Ovary (tissue), 9 donors: ENCODE results near the gene TMEM271. TPM values are rescaled to one million over a fixed set of nuclear protein-coding genes. Genes with fewer than 3 reads are reported as not detected.

Experiments
- DNase-seq, 5 donors: peaks; one replicate each; pipeline ENCODE4 v3.0.0-alpha.2; 2019 to 2020
- H3K27ac ChIP-seq, 2 donors: fragments of 200-600 bp; one replicate each; pipeline versions ENCODE4 v1.5.1 to v1.8.0; 2019 to 2022
- H3K27me3 ChIP-seq: fragments of 200-600 bp; one replicate; pipeline ENCODE4 v1.8.0; 2022
- H3K36me3 ChIP-seq: fragments of 200-600 bp; sonication (generic); one replicate; pipeline ENCODE4 v1.5.1; 2019
- H3K4me1 ChIP-seq: one replicate; pipeline ENCODE4 v1.8.1; 2013; ENCODE audit warnings: mild to moderate bottlenecking, moderate library complexity; ENCODE audit not compliant: insufficient read depth
- H3K4me3 ChIP-seq: fragments of 200-600 bp; sonication (generic); one replicate; pipeline ENCODE4 v1.5.1; 2017
- H3K9me3 ChIP-seq, 2 donors: fragments of 200-600 bp in 1 of 2; sonication (generic) in 1 of 2; one replicate each; pipeline versions ENCODE4 v1.5.1 to v1.8.1; 2013 to 2019; ENCODE audit warnings: mild to moderate bottlenecking in 1 of 2, moderate library complexity in 1 of 2
- CTCF ChIP-seq, 3 donors: fragments of 450-650 bp in 2 of 3; fragments of 200-600 bp in 1 of 3; IDR thresholded peaks; one replicate each; pipeline versions ENCODE4 v1.5.1 to v1.8.0; 2016 to 2022; ENCODE audit warnings: antibody characterized with exemption in 3 of 3, mild to moderate bottlenecking in 1 of 3
- EP300 ChIP-seq: sonication (generic); formaldehyde crosslinking; IDR thresholded peaks from one replicate; pipeline ENCODE4 v1.6.1; 2017; ENCODE audit warnings: antibody characterized with exemption
- POLR2A ChIP-seq: fragments of 450-650 bp; IDR thresholded peaks from one replicate; pipeline ENCODE4 v1.6.1; 2017; ENCODE audit warnings: antibody characterized with exemption, mild to moderate bottlenecking, moderate library complexity
- WGBS, 3 donors: extraction: QIAGEN DNeasy Blood & Tissue Kit in 1 of 3; methylation state at CpG; one replicate each; pipeline versions ENCODE4 v1.1.5 to v1.1.7; 2013 to 2017; 5-methylcytosine and 5-hydroxymethylcytosine counted together
- intact Hi-C, 4 donors: fragments of 100-400 bp; cut with DNase I; formaldehyde crosslinking; loops; one replicate each; pipeline versions ENCODE4 v1.11.0 to v1.15.1; 2022 to 2023
- polyA plus RNA-seq, 2 donors: library from polyadenylated mRNA; stranded (reverse); fragments of 200-250 nt in 1 of 2; fragments of 350-450 nt in 1 of 2; fragmentation: Illumina TruSeq in 1 of 2; extraction: RNeasy Lipid Tissue Mini Kit (QIAGEN cat#74804) in 1 of 2; gene quantifications; one replicate each; pipeline ENCODE4 v1.2.3, GENCODE V29; 2013 to 2014
- total RNA-seq, 7 donors: library from RNA; depleted of rRNA in 2 of 7; stranded (reverse); fragments of >200 nt in 2 of 7; fragmentation: NEBNext Ultra II Directional in 3 of 7; extraction: Animal tissue kit (Norgen Biotek cat#: 25700) in 3 of 7; gene quantifications; one replicate each; pipeline versions ENCODE4 v1.1.0 to v1.2.4, GENCODE V29; 2016 to 2023
- donor health status: DM: no; HTN: no; CAD: no; lungs with moderate emphysema.
- donor health status: DM: no; HTN: no; CAD: no.
- donor health status: Bipolar disorder and iron deficiency.
- donor health status: DM: yes; HTN: yes; CAD: no.
- donor health status: DM: no; HTN: no; CAD: no.
- donor health status: DM: yes; HTN: yes; CAD: no.

TMEM271 gene
- total and polyA plus RNA-seq, 9 donors, result not detected

DNA sequence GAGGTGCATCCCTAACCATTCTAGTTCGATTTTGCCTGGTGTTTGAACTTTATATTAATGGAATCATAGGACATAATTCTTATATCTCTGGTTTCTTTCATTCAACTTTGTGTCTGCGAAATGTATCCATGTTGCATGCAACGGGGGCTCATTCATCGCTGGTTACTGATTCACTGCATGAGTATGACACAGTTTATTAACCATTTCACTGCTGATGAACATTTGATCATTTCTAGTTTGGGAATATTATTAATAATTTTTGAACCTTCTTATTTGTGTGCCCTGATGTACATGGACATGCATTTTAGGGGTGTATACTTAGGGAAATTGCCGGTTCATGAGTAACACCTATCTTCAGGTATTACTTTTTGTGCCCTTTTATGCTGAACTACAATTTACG, 5.1 kb upstream of the TMEM271 start:
- Histone ChIP-seq H3K4me3 (no peak overlapping the region), H3K36me3 (no peaks in the 10 kb centered on the region), H3K9me3 (no peaks in the 10 kb centered on the region), H3K27me3 (no peaks in the 10 kb centered on the region), H3K27ac (no peak overlapping the region), H3K4me1 (no peaks in the 10 kb centered on the region)
- DNase-seq, result no peak
- intact Hi-C loops, result no loop called here
- WGBS, 3 donors, result 52 to 69% (median 54%) methylated on average over 6 of the region's 6 CpGs
- no peak for TF ChIP-seq POLR2A
- no peak for TF ChIP-seq CTCF (IDR thresholded peaks at IDR 0.05)
- no peak for TF ChIP-seq EP300

- H3K27ac ChIP-seq, result no peak overlapping the region
- no peak for TF ChIP-seq CTCF (IDR thresholded peaks at IDR 0.05)
- no peak for TF ChIP-seq POLR2A
- no peak for TF ChIP-seq EP300
- intact Hi-C loops, result no loop called here
- H3K4me3 ChIP-seq, result no peak overlapping the region
- H3K27me3 ChIP-seq, result no peaks in the 10 kb centered on the region
- no peak for DNase-seq
- no peaks in the 10 kb centered on the region for H3K9me3 ChIP-seq
- 33 to 50% (median 45%) methylated on average over 11 of the region's 11 CpGs for WGBS, 3 donors
- H3K36me3 ChIP-seq, result no peaks in the 10 kb centered on the region
- no peaks in the 10 kb centered on the region for H3K4me1 ChIP-seq
Observed at GRCh38 chr4:579543-580175, 3.6 kb upstream of the TMEM271 start.

- H3K27ac ChIP-seq, result no peak overlapping the region
- DNase-seq, result no peak
- H3K36me3 ChIP-seq, result no peaks in the 10 kb centered on the region
- no peak for TF ChIP-seq EP300
- no peak for TF ChIP-seq POLR2A
- no peak for TF ChIP-seq CTCF (IDR thresholded peaks at IDR 0.05)
- 13 to 31% (median 18%) methylated on average over 32 of the region's 32 CpGs for WGBS, 3 donors
- intact Hi-C loops, result no loop called here
- no peaks in the 10 kb centered on the region for H3K27me3 ChIP-seq
- peaks cover 1% of the 10 kb centered on the region for H3K4me1 ChIP-seq
- H3K4me3 ChIP-seq, result no peak overlapping the region
- no peaks in the 10 kb centered on the region for H3K9me3 ChIP-seq
Observed at GRCh38 chr4:578451-579443, 2.7 kb upstream of the TMEM271 start.

GRCh38 chr4:577499-578450, 1.7 kb upstream of the TMEM271 start:
- H3K4me1 ChIP-seq, result peaks cover 1% of the 10 kb centered on the region
- DNase-seq, result no peak
- no peak overlapping the region for H3K4me3 ChIP-seq
- H3K27me3 ChIP-seq, result no peaks in the 10 kb centered on the region
- no peaks in the 10 kb centered on the region for H3K9me3 ChIP-seq
- no peaks in the 10 kb centered on the region for H3K36me3 ChIP-seq
- WGBS, 3 donors, result 1 to 2% (median 1%) methylated on average over 45 to 52 of the region's 52 CpGs
- intact Hi-C loops, result no loop called here
- no peak overlapping the region for H3K27ac ChIP-seq
- TF ChIP-seq POLR2A (no peak), EP300 (no peak), CTCF (IDR thresholded peaks at IDR 0.05) (no peak)
